ENCODE measurements around the gene ITGB3BP. TPM values are rescaled to one million over a fixed set of nuclear protein-coding genes. Genes with fewer than 3 reads are reported as not detected.

The ITGB3BP gene
- total RNA-seq, 1 donor from 2014 or later: 110 TPM

DNA sequence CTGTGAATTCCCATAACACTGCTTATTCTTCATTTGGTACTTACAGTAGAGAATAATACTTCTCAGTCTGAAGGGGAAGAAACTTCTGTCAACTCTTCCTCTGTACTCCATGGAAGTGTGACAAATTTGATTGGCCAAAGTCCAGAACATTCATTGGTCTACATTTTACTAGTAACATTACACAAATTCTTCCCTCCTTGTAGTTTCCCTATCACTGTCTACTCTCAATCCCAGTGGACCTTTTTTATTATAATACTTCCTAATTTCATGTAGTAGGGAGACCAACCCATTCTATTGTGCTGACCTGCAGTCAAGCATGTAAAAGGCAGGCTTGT lies 80.9 kb downstream of the ITGB3BP start:
- H3K27me3 ChIP-seq: no peaks in the 10 kb centered on the region
- Mint-ChIP-seq H3K27ac (no peak overlapping the region), H3K4me3 (no peak overlapping the region), H3K4me1 (no peaks in the 10 kb centered on the region), H3K36me3 (no peaks in the 10 kb centered on the region), H3K27me3 (ENCODE audit: insufficient read depth, low read depth) (no peaks in the 10 kb centered on the region), H3K9me3 (no peaks in the 10 kb centered on the region)
- no peaks in the 10 kb centered on the region for H3K4me1 ChIP-seq
- H3K79me2 ChIP-seq (ENCODE audit: low read depth): no peaks in the 10 kb centered on the region
- H4K20me1 ChIP-seq (ENCODE audit: low read depth): no peaks in the 10 kb centered on the region
- H3F3A ChIP-seq (ENCODE audit: low read depth): peaks cover 13% of the 10 kb centered on the region
- H3K4me2 ChIP-seq: no peak overlapping the region
- TF ChIP-seq CTCF (IDR thresholded peaks at IDR 0.05): no peak
- TF ChIP-seq EZH2 (IDR thresholded peaks at IDR 0.05): no peak
- no peak for TF ChIP-seq EZH2phosphoT487 (IDR thresholded peaks at IDR 0.05)
- H3K9ac ChIP-seq: no peak overlapping the region
- no peak overlapping the region for H3K4me3 ChIP-seq
- no peak for DNase-seq (ENCODE audit: low spot score)
- H2AFZ ChIP-seq (replicated peaks): no peak overlapping the region
- no peaks in the 10 kb centered on the region for H3K9me3 ChIP-seq (ENCODE audit: low read depth)
- no peak overlapping the region for H3K27ac ChIP-seq
- no peaks in the 10 kb centered on the region for H3K36me3 ChIP-seq

DNA sequence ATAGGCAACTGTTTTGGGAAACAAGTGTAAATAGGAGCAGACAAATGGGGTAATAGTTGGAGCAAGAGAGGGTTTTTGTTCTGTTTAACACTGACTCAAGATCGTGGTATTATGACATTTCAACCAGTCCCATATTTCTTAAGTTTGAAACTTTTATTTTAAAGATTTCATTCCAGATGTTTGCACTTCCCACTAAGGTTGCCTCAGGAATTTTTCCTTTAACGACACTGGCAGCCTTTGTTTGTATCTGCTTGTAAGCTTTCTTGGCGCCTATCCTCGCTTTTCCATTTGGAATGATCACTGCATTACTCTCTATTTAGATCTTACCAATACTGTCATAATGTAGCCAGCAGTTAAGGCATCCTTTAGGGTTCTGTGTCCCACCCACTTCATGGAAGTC lies 87.9 kb downstream of the ITGB3BP start:
- Mint-ChIP-seq H3K27ac (no peak overlapping the region), H3K27me3 (ENCODE audit: insufficient read depth, low read depth) (no peaks in the 10 kb centered on the region), H3K36me3 (peaks cover 12% of the 10 kb centered on the region), H3K4me1 (no peaks in the 10 kb centered on the region), H3K4me3 (no peak overlapping the region), H3K9me3 (peaks cover 9% of the 10 kb centered on the region)
- no peaks in the 10 kb centered on the region for H4K20me1 ChIP-seq (ENCODE audit: low read depth)
- no peaks in the 10 kb centered on the region for H3K79me2 ChIP-seq (ENCODE audit: low read depth)
- H3K9ac ChIP-seq: no peak overlapping the region
- H3K4me1 ChIP-seq: no peaks in the 10 kb centered on the region
- no peak overlapping the region for H2AFZ ChIP-seq (replicated peaks)
- H3K4me3 ChIP-seq: no peak overlapping the region
- peaks cover 12% of the 10 kb centered on the region for H3K36me3 ChIP-seq
- H3K27me3 ChIP-seq: no peaks in the 10 kb centered on the region
- peaks cover 2% of the 10 kb centered on the region for H3F3A ChIP-seq (ENCODE audit: low read depth)
- no peak overlapping the region for H3K27ac ChIP-seq
- H3K9me3 ChIP-seq (ENCODE audit: low read depth): peaks cover 11% of the 10 kb centered on the region
- no peak for DNase-seq (ENCODE audit: low spot score)
- TF ChIP-seq EZH2phosphoT487 (IDR thresholded peaks at IDR 0.05) (no peak), CTCF (IDR thresholded peaks at IDR 0.05) (no peak), EZH2 (IDR thresholded peaks at IDR 0.05) (no peak)
- no peak overlapping the region for H3K4me2 ChIP-seq

DNA sequence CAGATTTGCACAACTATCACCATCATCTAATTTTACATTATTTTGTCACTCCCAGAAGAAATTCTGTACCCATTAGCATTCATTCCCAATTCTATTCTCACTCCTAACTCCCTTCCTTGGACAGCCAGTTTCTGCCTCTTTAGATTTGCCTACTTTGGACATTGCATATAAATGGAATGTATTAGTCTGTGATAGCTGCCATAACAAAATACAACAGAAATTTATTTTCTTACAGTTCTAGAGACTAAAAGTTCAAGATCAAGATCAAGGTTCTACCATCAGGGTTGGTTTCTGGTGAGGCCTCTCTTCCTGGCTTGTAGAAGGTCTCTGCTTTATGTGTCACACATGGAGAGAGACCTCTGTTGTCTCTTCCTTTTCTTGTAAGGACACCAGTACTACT lies 93.7 kb downstream of the ITGB3BP start:
- no peaks in the 10 kb centered on the region for H3K27me3 Mint-ChIP-seq (ENCODE audit: insufficient read depth, low read depth)
- H3K4me1 ChIP-seq: no peaks in the 10 kb centered on the region
- H3K4me1 Mint-ChIP-seq: no peaks in the 10 kb centered on the region
- H3K36me3 ChIP-seq: peaks cover 12% of the 10 kb centered on the region
- H3K36me3 Mint-ChIP-seq: peaks cover 19% of the 10 kb centered on the region
- peaks cover 14% of the 10 kb centered on the region for H3K9me3 ChIP-seq (ENCODE audit: low read depth)
- TF ChIP-seq CTCF (IDR thresholded peaks at IDR 0.05) (no peak), EZH2phosphoT487 (IDR thresholded peaks at IDR 0.05) (no peak), EZH2 (IDR thresholded peaks at IDR 0.05) (no peak)
- H3F3A ChIP-seq (ENCODE audit: low read depth): no peaks in the 10 kb centered on the region
- no peak overlapping the region for H3K4me2 ChIP-seq
- no peak overlapping the region for H3K4me3 ChIP-seq
- no peak overlapping the region for H3K4me3 Mint-ChIP-seq
- no peaks in the 10 kb centered on the region for H3K79me2 ChIP-seq (ENCODE audit: low read depth)
- no peak overlapping the region for H3K9ac ChIP-seq
- peaks cover 17% of the 10 kb centered on the region for H3K9me3 Mint-ChIP-seq
- H3K27me3 ChIP-seq: no peaks in the 10 kb centered on the region
- H3K27ac ChIP-seq: no peak overlapping the region
- no peak overlapping the region for H2AFZ ChIP-seq (replicated peaks)
- H3K27ac Mint-ChIP-seq: no peak overlapping the region
- no peak for DNase-seq (ENCODE audit: low spot score)
- H4K20me1 ChIP-seq (ENCODE audit: low read depth): no peaks in the 10 kb centered on the region

- Histone ChIP-seq H3K79me2 (ENCODE audit: low read depth) (no peaks in the 10 kb centered on the region), H3K27ac (no peak overlapping the region), H3K27me3 (no peaks in the 10 kb centered on the region), H2AFZ (replicated peaks) (no peak overlapping the region), H3F3A (ENCODE audit: low read depth) (no peaks in the 10 kb centered on the region), H3K36me3 (peaks cover 12% of the 10 kb centered on the region), H4K20me1 (ENCODE audit: low read depth) (no peaks in the 10 kb centered on the region), H3K9ac (no peak overlapping the region), H3K4me2 (no peak overlapping the region), H3K4me3 (no peak overlapping the region), H3K9me3 (ENCODE audit: low read depth) (peaks cover 14% of the 10 kb centered on the region), H3K4me1 (no peaks in the 10 kb centered on the region)
- TF ChIP-seq EZH2phosphoT487 (IDR thresholded peaks at IDR 0.05): no peak
- TF ChIP-seq CTCF (IDR thresholded peaks at IDR 0.05): no peak
- no peak for TF ChIP-seq EZH2 (IDR thresholded peaks at IDR 0.05)
- Mint-ChIP-seq H3K9me3 (peaks cover 17% of the 10 kb centered on the region), H3K4me1 (no peaks in the 10 kb centered on the region), H3K27ac (no peak overlapping the region), H3K27me3 (ENCODE audit: insufficient read depth, low read depth) (no peaks in the 10 kb centered on the region), H3K36me3 (peaks cover 19% of the 10 kb centered on the region), H3K4me3 (no peak overlapping the region)
- no peak for DNase-seq (ENCODE audit: low spot score)
These were observed 94.2 kb downstream of the ITGB3BP start for GRCh38 chr1:63428815-63429214.
